Karpas-422 (cell line): ENCODE measurements around the gene CDHR4. TPM values are rescaled to one million over a fixed set of nuclear protein-coding genes. Genes with fewer than 3 reads are reported as not detected.

Experiments used
- DNase-seq: peaks from one replicate; pipeline ENCODE4 v3.0.0-alpha.2; 2015
- H2AFZ ChIP-seq: fragments of 200-600 bp; sonication (generic); 2 replicates; pipeline ENCODE4 v1.6.1; 2014; ENCODE audit warnings: antibody characterized with exemption, low read length, mixed read lengths
- H3K27ac ChIP-seq: fragments of 200-600 bp; sonication (generic); 2 replicates; pipeline ENCODE4 v1.5.1; 2014; ENCODE audit warnings: mild to moderate bottlenecking, low read length, moderate library complexity
- H3K27me3 ChIP-seq: fragments of 200-600 bp; sonication (generic); 2 replicates; pipeline ENCODE4 v1.6.1; 2014; ENCODE audit warnings: low read length, mixed read lengths
- H3K36me3 ChIP-seq: fragments of 200-600 bp; sonication (generic); 2 replicates; pipeline ENCODE4 v1.6.1; 2014; ENCODE audit warnings: low read length, mixed read lengths; ENCODE audit not compliant: insufficient read depth
- H3K4me1 ChIP-seq: fragments of 200-600 bp; sonication (generic); 2 replicates; pipeline ENCODE4 v1.6.1; 2014; ENCODE audit warnings: mild to moderate bottlenecking, low read length, mixed read lengths
- H3K4me2 ChIP-seq: fragments of 200-600 bp; sonication (generic); 2 replicates; pipeline ENCODE4 v1.6.1; 2014; ENCODE audit warnings: low read length, low read depth, mild to moderate bottlenecking; ENCODE audit not compliant: poor library complexity, severe bottlenecking
- H3K4me3 ChIP-seq: fragments of 200-600 bp; sonication (generic); 2 replicates; pipeline ENCODE4 v1.5.1; 2014; ENCODE audit warnings: mild to moderate bottlenecking, antibody characterized with exemption, low read length, mixed read lengths
- H3K79me2 ChIP-seq: fragments of 200-600 bp; sonication (generic); 2 replicates; pipeline ENCODE4 v1.6.1; 2014; ENCODE audit warnings: mild to moderate bottlenecking, low read length, mixed read lengths
- H3K9ac ChIP-seq: fragments of 200-600 bp; sonication (generic); 2 replicates; pipeline ENCODE4 v1.6.0; 2014; ENCODE audit warnings: low read length
- H3K9me2 ChIP-seq: fragments of 200-600 bp; sonication (generic), shearing (Covaris generic); replicated peaks from 2 replicates; pipeline ENCODE4 v1.6.0; 2014; ENCODE audit warnings: mild to moderate bottlenecking, low read length, moderate library complexity; ENCODE audit not compliant: insufficient read depth
- H3K9me3 ChIP-seq: fragments of 300-700, 200-600 bp; sonication (generic); 2 replicates; pipeline ENCODE4 v1.6.1; 2014; ENCODE audit warnings: low read length, mixed read lengths
- H4K20me1 ChIP-seq: fragments of 200-600 bp; sonication (generic); 2 replicates; pipeline ENCODE4 v1.6.1; 2014; ENCODE audit warnings: mild to moderate bottlenecking, antibody characterized with exemption, low read length, low read depth; ENCODE audit not compliant: insufficient read depth
- total RNA-seq: library from RNA; depleted of rRNA; stranded (reverse); fragments of >200 nt; shearing (Covaris generic); gene quantifications from 2 replicates; pipeline ENCODE4 v1.2.3, GENCODE V29; 2014; ENCODE audit warnings: low replicate concordance

Gene CDHR4
- total RNA-seq, 1 experiment from 2014 or later = not detected

DNA sequence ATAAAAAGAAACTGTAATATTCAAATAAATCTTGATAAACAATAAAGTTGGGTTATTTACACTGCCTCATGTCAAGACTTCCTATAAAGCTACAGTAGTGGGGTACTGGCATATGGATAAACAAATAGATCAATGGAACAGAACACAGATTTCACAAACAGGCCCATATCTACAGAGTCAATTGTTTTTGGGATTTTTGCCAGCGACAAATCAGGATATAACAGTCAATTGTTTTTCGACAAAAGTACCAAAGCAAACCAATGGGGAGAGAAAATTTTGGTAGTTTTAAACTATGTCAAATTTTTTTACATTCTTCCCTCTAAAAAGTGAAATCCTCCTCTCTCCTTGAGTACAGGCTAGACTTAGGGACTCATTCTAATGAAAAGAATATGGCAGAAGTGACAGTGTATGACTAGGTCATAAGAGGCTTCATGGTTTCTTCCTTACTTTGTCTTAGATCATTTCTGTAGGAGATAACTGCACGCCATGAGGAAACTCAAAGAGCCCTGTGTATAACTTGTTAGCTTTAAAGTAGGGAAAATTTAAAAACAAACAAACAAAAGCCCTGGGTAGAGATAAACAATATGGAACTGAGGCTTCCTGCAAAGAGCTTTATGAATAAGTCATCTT is 30.3 kb downstream of the CDHR4 start:
- peaks cover 7% of the 10 kb centered on the region; the same call in 1 of the 2 replicates for H3K36me3 ChIP-seq
- no peak overlapping the region for H3K27ac ChIP-seq
- H3K4me3 ChIP-seq = no peak overlapping the region
- H2AFZ ChIP-seq = no peak overlapping the region
- no peaks in the 10 kb centered on the region for H3K9me2 ChIP-seq
- no peaks in the 10 kb centered on the region for H4K20me1 ChIP-seq
- H3K27me3 ChIP-seq = no peaks in the 10 kb centered on the region
- no peak for DNase-seq
- H3K9ac ChIP-seq = no peak overlapping the region
- no peak overlapping the region for H3K4me2 ChIP-seq
- H3K4me1 ChIP-seq = peaks cover 8% of the 10 kb centered on the region
- H3K9me3 ChIP-seq = no peaks in the 10 kb centered on the region
- peaks cover 95% of the 10 kb centered on the region for H3K79me2 ChIP-seq

DNA sequence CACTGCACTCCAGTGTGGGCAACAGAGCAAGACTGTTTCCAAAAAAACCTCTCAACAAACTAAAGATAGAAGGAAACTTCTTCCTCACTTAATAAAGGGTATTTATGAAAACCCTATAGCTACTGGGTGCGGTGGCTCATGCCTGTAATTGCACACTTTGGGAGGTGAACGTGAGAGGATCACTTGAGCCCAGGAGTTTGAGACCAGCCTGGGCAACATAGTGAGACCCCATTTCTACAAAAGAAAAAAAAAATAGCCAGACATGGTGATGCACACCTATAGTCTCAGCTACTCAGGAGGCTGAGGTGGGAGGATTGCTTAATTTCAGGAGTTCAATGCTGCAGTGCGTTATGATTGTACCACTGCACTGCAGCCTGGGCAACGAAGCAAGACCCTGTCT is 35.7 kb downstream of the CDHR4 start:
- no peak overlapping the region for H2AFZ ChIP-seq
- no peaks in the 10 kb centered on the region; the same call in 1 of the 2 replicates for H3K36me3 ChIP-seq
- H3K9ac ChIP-seq = no peak overlapping the region
- peaks cover 8% of the 10 kb centered on the region for H3K4me1 ChIP-seq
- no peak overlapping the region for H3K4me2 ChIP-seq
- no peaks in the 10 kb centered on the region for H3K9me2 ChIP-seq
- H3K9me3 ChIP-seq = no peaks in the 10 kb centered on the region
- H4K20me1 ChIP-seq = no peaks in the 10 kb centered on the region
- H3K79me2 ChIP-seq = peaks cover 85% of the 10 kb centered on the region
- H3K27me3 ChIP-seq = no peaks in the 10 kb centered on the region
- DNase-seq = no peak
- no peak overlapping the region for H3K27ac ChIP-seq
- H3K4me3 ChIP-seq = no peak overlapping the region

DNA sequence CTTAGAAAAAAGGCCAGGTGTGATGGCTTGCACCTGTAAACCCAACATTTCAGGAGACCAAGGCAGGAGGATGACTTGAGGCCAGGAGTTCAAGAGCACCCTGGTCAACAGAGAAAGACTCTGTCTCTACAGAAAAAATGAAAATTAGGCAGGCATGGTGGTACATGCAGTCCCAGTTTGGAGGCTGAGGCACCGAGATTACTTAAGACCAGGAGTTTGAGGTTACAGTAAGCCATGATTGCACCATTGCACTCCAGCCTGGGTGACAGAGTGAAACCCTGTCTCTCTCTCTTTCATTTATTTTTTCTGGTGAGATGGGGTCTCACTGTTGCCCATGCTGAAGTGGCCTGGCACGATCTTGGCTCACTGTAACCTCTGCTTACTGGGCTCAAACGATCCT is 38.0 kb downstream of the CDHR4 start:
- no peak for DNase-seq
- H3K9ac ChIP-seq = no peak overlapping the region
- no peaks in the 10 kb centered on the region for H3K9me2 ChIP-seq

DNA sequence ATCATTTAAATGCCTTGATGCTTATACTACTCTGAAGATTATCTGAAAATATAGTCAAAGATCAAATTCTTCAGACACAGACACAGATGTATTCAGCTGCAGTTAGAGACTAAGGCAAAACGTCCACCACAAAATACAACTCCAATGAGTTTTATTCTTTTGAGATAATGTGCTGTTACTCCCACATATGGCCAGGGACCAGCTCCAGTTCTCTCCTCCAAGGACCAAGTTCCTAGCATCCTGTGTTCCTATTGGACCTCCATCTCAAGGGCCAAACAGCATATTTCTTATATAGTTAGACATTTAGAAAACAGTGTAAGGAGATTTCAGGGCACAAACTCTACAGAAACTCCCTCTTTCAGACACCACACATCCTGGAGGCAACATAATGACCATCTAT is 40.4 kb downstream of the CDHR4 start:
- Histone ChIP-seq H3K9me2 (no peaks in the 10 kb centered on the region), H3K9ac (no peak overlapping the region), H3K79me2 (peaks cover 86% of the 10 kb centered on the region), H3K9me3 (no peaks in the 10 kb centered on the region), H3K4me3 (no peak overlapping the region), H4K20me1 (no peaks in the 10 kb centered on the region), H2AFZ (no peak overlapping the region), H3K27me3 (no peaks in the 10 kb centered on the region), H3K36me3 (no peaks in the 10 kb centered on the region), H3K4me2 (no peak overlapping the region), H3K27ac (no peak overlapping the region), H3K4me1 (no peaks in the 10 kb centered on the region)
- no peak for DNase-seq

More for the DNA sequence above, 38.0 kb downstream of the CDHR4 start:
- H3K4me2 ChIP-seq = no peak overlapping the region
- H3K9me3 ChIP-seq = no peaks in the 10 kb centered on the region
- H2AFZ ChIP-seq = no peak overlapping the region
- H3K4me1 ChIP-seq = no peaks in the 10 kb centered on the region
- no peak overlapping the region for H3K27ac ChIP-seq
- no peaks in the 10 kb centered on the region for H3K36me3 ChIP-seq
- no peaks in the 10 kb centered on the region for H4K20me1 ChIP-seq
- no peak overlapping the region for H3K4me3 ChIP-seq
- H3K79me2 ChIP-seq = peaks cover 85% of the 10 kb centered on the region
- no peaks in the 10 kb centered on the region for H3K27me3 ChIP-seq

DNA sequence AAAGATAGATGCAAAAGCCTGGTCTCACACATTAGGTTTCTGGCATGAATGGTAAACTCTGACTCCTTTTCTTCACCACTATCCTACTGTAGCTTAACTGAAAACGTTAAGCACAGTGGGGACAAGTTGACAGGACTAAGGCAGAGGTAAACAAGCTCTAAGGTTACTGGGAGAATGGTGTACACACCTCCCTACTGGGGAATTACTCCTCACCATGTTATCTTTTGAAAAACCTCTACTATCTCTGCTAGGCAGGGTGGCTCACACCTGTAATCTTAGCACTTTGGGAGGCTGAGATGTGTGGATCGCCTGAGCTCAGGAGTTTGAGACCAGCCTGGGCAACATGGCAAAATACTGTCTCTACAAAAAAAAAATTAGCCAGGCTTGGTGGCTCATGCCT is 42.5 kb downstream of the CDHR4 start:
- no peak for DNase-seq
- no peaks in the 10 kb centered on the region for H3K9me2 ChIP-seq
- no peaks in the 10 kb centered on the region for H3K4me1 ChIP-seq
- no peaks in the 10 kb centered on the region for H3K36me3 ChIP-seq
- H3K9me3 ChIP-seq = no peaks in the 10 kb centered on the region
- H3K79me2 ChIP-seq = peaks cover 90% of the 10 kb centered on the region
- no peak overlapping the region for H2AFZ ChIP-seq
- H3K27me3 ChIP-seq = no peaks in the 10 kb centered on the region
- no peaks in the 10 kb centered on the region for H4K20me1 ChIP-seq
- H3K4me3 ChIP-seq = no peak overlapping the region
- no peak overlapping the region for H3K4me2 ChIP-seq
- H3K27ac ChIP-seq = no peak overlapping the region
- no peak overlapping the region for H3K9ac ChIP-seq

DNA sequence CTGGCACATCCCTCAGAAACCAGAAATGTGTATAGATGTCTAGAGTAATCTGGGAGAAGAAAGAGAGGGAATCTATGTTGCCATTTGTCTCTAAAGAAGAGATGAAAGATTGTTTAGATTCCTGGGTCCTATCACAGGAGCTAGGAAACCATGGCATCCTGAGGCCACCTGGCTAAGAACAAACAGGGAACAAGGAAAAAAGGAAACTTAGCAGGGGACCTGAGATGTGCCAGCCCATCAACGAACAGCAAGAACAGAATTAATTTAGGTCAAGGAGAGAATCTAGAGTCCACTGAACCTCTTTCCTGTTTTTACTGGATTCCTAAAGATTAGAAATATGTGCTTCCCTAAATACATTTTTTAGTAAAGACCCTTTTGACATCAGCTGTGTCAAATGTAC is 43.6 kb downstream of the CDHR4 start:
- Histone ChIP-seq H4K20me1 (no peaks in the 10 kb centered on the region), H3K27me3 (no peaks in the 10 kb centered on the region), H3K4me1 (no peaks in the 10 kb centered on the region), H3K79me2 (peaks cover 92% of the 10 kb centered on the region), H2AFZ (no peak overlapping the region), H3K36me3 (no peaks in the 10 kb centered on the region), H3K9me2 (no peaks in the 10 kb centered on the region), H3K4me2 (no peak overlapping the region), H3K9me3 (no peaks in the 10 kb centered on the region), H3K4me3 (no peak overlapping the region), H3K27ac (no peak overlapping the region), H3K9ac (no peak overlapping the region)
- DNase-seq = no peak

DNA sequence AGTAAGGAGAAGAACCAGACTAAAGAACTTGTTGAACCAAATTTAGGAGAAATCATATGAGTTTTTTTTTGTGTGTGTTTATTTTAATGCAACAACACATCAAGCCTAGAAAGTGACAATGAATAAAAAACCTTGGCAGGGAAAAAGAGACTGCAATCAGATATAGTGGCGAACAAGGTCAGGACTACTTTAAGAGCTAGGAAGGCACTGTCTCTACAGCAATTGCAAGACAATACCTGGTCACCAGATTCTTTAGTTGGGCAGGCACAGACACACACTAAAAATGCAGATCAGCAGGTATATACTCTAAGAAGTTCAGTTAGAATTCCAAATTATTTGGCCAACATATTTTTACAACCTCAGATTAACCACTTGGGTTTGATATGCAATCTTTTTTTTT is 45.1 kb downstream of the CDHR4 start:
- no peaks in the 10 kb centered on the region for H4K20me1 ChIP-seq
- peaks cover 4% of the 10 kb centered on the region; the same call in 1 of the 2 replicates for H3K4me1 ChIP-seq
- peaks cover 93% of the 10 kb centered on the region for H3K79me2 ChIP-seq
- no peak overlapping the region for H2AFZ ChIP-seq
- no peak for DNase-seq
- H3K36me3 ChIP-seq = no peaks in the 10 kb centered on the region
- H3K27me3 ChIP-seq = no peaks in the 10 kb centered on the region
- H3K9me3 ChIP-seq = no peaks in the 10 kb centered on the region
- H3K27ac ChIP-seq = no peak overlapping the region
- H3K9ac ChIP-seq = no peak overlapping the region
- no peak overlapping the region for H3K4me3 ChIP-seq
- H3K9me2 ChIP-seq = no peaks in the 10 kb centered on the region
- no peak overlapping the region for H3K4me2 ChIP-seq

DNA sequence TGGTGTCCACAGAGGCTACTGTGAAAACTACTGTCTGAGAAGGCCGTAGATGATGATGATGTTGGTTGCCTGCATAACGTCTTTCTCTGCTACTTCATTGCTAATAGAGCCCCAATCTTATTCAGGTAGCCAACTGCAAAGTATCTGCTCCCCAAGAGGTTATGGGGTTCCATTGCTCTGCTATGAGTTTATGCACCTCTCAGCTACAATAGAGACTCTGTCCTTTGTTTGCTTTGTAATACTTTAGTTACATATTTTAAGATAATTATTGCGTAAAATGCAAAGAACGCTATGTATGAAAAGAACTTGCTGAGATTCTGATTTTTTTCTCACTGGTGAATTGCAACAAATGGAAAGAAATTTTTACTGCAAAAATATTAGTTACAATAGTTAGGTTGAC is 48.2 kb downstream of the CDHR4 start:
- no peak for DNase-seq
- H3K9me2 ChIP-seq = no peaks in the 10 kb centered on the region
- H3K9me3 ChIP-seq = no peaks in the 10 kb centered on the region
- no peak overlapping the region for H3K9ac ChIP-seq
- H3K4me2 ChIP-seq = no peak overlapping the region
- H3K4me3 ChIP-seq = no peak overlapping the region
- H2AFZ ChIP-seq = no peak overlapping the region
- H3K27ac ChIP-seq = no peak overlapping the region
- peaks cover 4% of the 10 kb centered on the region; the same call in 1 of the 2 replicates for H3K36me3 ChIP-seq
- H3K27me3 ChIP-seq = no peaks in the 10 kb centered on the region
- no peaks in the 10 kb centered on the region for H4K20me1 ChIP-seq
- H3K4me1 ChIP-seq = peaks cover 9% of the 10 kb centered on the region
- H3K79me2 ChIP-seq = peaks cover 88% of the 10 kb centered on the region
